Measurements from ENCODE around the gene FIGNL1.

DNA sequence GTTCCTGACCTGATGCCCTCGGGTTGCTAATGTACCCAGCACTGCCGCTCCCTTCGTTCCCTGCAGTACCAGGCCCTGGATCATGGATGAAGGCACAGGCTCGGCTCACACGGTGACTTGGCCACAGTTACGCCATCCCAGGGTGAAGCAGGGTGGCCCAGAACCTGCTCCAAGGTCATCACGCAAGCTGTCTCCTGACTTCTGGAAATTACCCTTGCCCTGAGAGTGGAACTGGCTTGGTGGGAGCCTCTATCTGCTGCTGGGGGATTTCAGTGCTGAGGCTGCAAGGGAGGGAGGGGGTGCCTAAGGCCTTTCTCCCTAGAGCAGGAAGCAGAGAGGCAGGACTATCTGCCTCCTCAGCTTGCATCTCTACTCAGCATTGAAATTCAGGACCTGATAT lies 36.6 kb downstream of the FIGNL1 start:
- TF ChIP-seq POLR2A (IDR thresholded peaks at IDR 0.05), result no peak
- TF ChIP-seq, protein P1, sequence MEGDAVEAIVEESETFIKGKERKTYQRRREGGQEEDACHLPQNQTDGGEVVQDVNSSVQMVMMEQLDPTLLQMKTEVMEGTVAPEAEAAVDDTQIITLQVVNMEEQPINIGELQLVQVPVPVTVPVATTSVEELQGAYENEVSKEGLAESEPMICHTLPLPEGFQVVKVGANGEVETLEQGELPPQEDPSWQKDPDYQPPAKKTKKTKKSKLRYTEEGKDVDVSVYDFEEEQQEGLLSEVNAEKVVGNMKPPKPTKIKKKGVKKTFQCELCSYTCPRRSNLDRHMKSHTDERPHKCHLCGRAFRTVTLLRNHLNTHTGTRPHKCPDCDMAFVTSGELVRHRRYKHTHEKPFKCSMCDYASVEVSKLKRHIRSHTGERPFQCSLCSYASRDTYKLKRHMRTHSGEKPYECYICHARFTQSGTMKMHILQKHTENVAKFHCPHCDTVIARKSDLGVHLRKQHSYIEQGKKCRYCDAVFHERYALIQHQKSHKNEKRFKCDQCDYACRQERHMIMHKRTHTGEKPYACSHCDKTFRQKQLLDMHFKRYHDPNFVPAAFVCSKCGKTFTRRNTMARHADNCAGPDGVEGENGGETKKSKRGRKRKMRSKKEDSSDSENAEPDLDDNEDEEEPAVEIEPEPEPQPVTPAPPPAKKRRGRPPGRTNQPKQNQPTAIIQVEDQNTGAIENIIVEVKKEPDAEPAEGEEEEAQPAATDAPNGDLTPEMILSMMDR (IDR thresholded peaks at IDR 0.05), result no peak

Data from transverse colon (tissue), 3 donors.